Esophagus squamous epithelium (tissue), 5 donors: ENCODE data around the gene CAMK2D. TPM values are rescaled to one million over a fixed set of nuclear protein-coding genes. Genes with fewer than 3 reads are reported as not detected.

Source experiments
- DNase-seq: peaks from one replicate; lab custom pipeline; 2025; lab: John Stamatoyannopoulos, UW
- H3K27ac ChIP-seq, 4 donors: fragments of 200-600 bp; sonication (generic); one replicate each; pipeline ENCODE4 v1.5.1; 2016 to 2019; ENCODE audit warnings: mild to moderate bottlenecking in 1 of 4
- H3K27me3 ChIP-seq, 4 donors: fragments of 200-600 bp; sonication (generic); 1 replicate in 3 of 4; 2 replicates in 1 of 4; pipeline versions ENCODE4 v1.5.1 to v1.6.0; 2017 to 2021; ENCODE audit warnings: antibody characterized with exemption in 1 of 4
- H3K36me3 ChIP-seq, 3 donors: fragments of 200-600 bp; sonication (generic); one replicate each; pipeline ENCODE4 v1.5.1; 2016 to 2019
- H3K4me1 ChIP-seq, 3 donors: fragments of 200-600 bp; sonication (generic); one replicate each; pipeline ENCODE4 v1.5.1; 2017 to 2019
- H3K4me3 ChIP-seq, 4 donors: fragments of 200-600 bp; sonication (generic); 1 replicate in 3 of 4; 2 replicates in 1 of 4; pipeline ENCODE4 v1.5.1; 2016 to 2019; ENCODE audit warnings: mild to moderate bottlenecking in 2 of 4, moderate library complexity in 1 of 4
- H3K9me3 ChIP-seq, 3 donors: fragments of 200-600 bp; sonication (generic); one replicate each; pipeline ENCODE4 v1.5.1; 2016 to 2019
- POLR2A ChIP-seq, 4 donors: fragments of 450-650 bp; IDR thresholded peaks; one replicate each; pipeline ENCODE4 v1.6.1; 2017; ENCODE audit warnings: antibody characterized with exemption in 4 of 4, mild to moderate bottlenecking in 4 of 4, moderate library complexity in 3 of 4
- WGBS, 2 donors: methylation state at CpG; one replicate each; pipeline ENCODE4 v1.1.5; 2018; 5-methylcytosine and 5-hydroxymethylcytosine counted together
- intact Hi-C: fragments of 100-400 bp; cut with DNase I; formaldehyde crosslinking; loops from one replicate; pipeline ENCODE4 v1.15.0; 2022
- total RNA-seq, 4 donors: library from RNA; depleted of rRNA; stranded (reverse); fragments of >200 nt; gene quantifications; one replicate each; pipeline ENCODE4 v1.1.0, GENCODE V29; 2016
- TF ChIP-seq, protein P1 (sequence below), 6 experiments: fragments of 450-650 bp in 4 of 6; fragments of 200-600 bp in 2 of 6; sonication (generic) in 2 of 6; IDR thresholded peaks; one replicate each; pipeline ENCODE4 v1.5.1; 2016 to 2019; ENCODE audit warnings: antibody characterized with exemption in 6 of 6, mild to moderate bottlenecking in 4 of 6, moderate library complexity in 4 of 6
- donor health status: DM: yes; HTN: yes; CAD: no.

Gene CAMK2D
- total RNA-seq, 4 donors from 2014 or later = 30.7 to 47.7 (median 38.2) TPM

DNA sequence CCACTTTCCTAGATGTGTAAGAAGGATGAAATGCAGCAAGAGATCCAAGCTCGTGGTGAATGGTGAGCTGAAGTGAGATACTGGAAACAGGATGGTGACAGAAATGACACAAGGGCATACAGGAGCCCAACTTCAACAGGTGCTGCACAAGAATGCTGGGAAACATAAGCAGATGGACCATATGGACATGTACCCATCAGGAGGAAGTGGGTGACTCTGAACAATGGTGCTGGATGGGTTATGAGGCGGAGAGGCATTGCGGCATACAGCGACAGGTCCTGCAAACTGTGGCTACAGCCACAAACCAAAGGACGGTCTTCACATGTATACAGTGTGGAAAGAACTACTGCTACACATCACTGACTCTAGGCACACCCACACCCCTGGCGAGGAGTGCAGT is 265.7 kb downstream of the CAMK2D start:
- 94 to 98% methylated on average over 6 of the region's 6 CpGs for WGBS, 2 donors
- Histone ChIP-seq H3K36me3 (peaks cover 0 to 52% (median 4%) of the 10 kb centered on the region in 3 donors), H3K4me3 (no peak overlapping the region), H3K27me3 (no peaks in the 10 kb centered on the region), H3K4me1 (no peaks in the 10 kb centered on the region), H3K27ac (no peak overlapping the region), H3K9me3 (no peaks in the 10 kb centered on the region)
- intact Hi-C loops = no loop called here
- TF ChIP-seq POLR2A (IDR thresholded peaks at IDR 0.05) = no peak
- TF ChIP-seq, protein P1, sequence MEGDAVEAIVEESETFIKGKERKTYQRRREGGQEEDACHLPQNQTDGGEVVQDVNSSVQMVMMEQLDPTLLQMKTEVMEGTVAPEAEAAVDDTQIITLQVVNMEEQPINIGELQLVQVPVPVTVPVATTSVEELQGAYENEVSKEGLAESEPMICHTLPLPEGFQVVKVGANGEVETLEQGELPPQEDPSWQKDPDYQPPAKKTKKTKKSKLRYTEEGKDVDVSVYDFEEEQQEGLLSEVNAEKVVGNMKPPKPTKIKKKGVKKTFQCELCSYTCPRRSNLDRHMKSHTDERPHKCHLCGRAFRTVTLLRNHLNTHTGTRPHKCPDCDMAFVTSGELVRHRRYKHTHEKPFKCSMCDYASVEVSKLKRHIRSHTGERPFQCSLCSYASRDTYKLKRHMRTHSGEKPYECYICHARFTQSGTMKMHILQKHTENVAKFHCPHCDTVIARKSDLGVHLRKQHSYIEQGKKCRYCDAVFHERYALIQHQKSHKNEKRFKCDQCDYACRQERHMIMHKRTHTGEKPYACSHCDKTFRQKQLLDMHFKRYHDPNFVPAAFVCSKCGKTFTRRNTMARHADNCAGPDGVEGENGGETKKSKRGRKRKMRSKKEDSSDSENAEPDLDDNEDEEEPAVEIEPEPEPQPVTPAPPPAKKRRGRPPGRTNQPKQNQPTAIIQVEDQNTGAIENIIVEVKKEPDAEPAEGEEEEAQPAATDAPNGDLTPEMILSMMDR (IDR thresholded peaks at IDR 0.05) = no peak
- no peak for DNase-seq

DNA sequence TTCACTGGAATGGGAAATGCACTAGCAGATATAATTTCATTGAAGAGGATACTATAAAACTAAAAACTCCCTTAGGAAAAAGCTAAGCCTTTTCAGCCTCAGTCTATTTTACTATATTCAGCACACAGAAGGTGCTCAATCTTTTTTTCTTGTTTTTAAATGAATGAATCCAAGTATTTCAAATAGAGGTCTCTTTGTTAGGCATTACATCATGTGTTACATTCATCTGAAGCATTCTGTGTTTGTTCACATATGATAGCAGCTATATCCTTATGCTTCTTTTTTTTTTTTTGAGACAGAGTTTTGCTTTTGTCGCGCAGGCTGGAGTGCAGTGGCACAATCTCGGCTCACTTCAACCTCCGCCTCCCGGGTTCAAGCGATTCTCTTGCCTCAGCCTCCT is 278.4 kb downstream of the CAMK2D start:
- no peaks in the 10 kb centered on the region for H3K4me1 ChIP-seq
- intact Hi-C loops = no loop called here
- no peak overlapping the region for H3K27ac ChIP-seq
- peaks cover 0 to 1% (median 0%) of the 10 kb centered on the region in 3 donors for H3K9me3 ChIP-seq
- 97 to 98% methylated on average over 6 of the region's 6 CpGs for WGBS, 2 donors
- no peaks in the 10 kb centered on the region for H3K27me3 ChIP-seq
- no peak overlapping the region for H3K4me3 ChIP-seq
- no peak for DNase-seq
- TF ChIP-seq POLR2A (IDR thresholded peaks at IDR 0.05) = no peak
- TF ChIP-seq, protein P1 (IDR thresholded peaks at IDR 0.05) = no peak
- peaks cover 0 to 28% (median 0%) of the 10 kb centered on the region in 3 donors for H3K36me3 ChIP-seq

DNA sequence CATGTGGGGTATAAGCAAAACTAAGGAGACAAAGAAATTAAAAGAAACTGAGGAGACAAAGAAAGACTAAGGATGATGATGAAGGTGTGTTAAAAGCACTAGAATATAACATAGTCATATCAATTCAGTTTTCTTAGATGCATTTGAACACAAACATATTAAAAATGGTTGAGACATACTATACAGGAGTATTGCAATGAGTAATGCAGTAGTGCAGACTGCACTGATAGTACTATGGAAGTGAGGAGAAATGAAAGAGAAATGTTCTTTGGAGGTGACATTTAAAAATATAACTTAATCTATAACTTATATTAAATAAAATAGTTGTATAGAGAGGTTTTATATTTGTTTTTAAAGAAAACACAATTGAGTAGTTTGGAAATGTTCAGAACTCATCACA is 279.2 kb downstream of the CAMK2D start:
- no peaks in the 10 kb centered on the region for H3K4me1 ChIP-seq
- no peak for DNase-seq
- TF ChIP-seq, protein P1 (IDR thresholded peaks at IDR 0.05) = no peak
- no peak for TF ChIP-seq POLR2A (IDR thresholded peaks at IDR 0.05)
- intact Hi-C loops = no loop called here
- H3K36me3 ChIP-seq = peaks cover 0 to 36% (median 0%) of the 10 kb centered on the region in 3 donors
- H3K27ac ChIP-seq = no peak overlapping the region
- H3K27me3 ChIP-seq = no peaks in the 10 kb centered on the region
- peaks cover 0 to 9% (median under 1%) of the 10 kb centered on the region in 3 donors for H3K9me3 ChIP-seq
- no peak overlapping the region for H3K4me3 ChIP-seq

DNA sequence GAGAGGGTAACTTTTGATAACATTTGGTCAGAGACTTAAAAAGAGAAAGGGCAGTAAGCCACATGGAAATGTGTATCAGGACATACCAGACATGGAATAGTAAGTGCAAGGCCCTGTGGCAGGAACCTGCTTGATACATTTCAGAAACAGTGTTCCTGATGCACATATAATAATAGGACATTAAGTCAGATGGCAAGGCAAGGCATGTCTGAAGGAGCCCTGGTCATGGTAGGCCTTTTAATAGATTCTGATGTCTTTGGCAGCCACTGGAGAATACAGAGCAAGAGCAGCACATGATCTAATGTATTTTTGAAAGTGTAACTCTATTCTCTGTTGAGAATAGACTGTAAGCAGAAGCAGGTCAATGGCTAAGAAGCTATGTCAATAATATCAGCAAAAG is 279.7 kb downstream of the CAMK2D start:
- Histone ChIP-seq H3K27ac (no peak overlapping the region), H3K4me1 (no peaks in the 10 kb centered on the region), H3K4me3 (no peak overlapping the region), H3K9me3 (peaks cover 0 to 14% (median 5%) of the 10 kb centered on the region in 3 donors), H3K36me3 (peaks cover 0 to 41% (median 0%) of the 10 kb centered on the region in 3 donors), H3K27me3 (no peaks in the 10 kb centered on the region)
- intact Hi-C loops = no loop called here
- no peak for TF ChIP-seq POLR2A (IDR thresholded peaks at IDR 0.05)
- TF ChIP-seq, protein P1 (IDR thresholded peaks at IDR 0.05) = no peak
- no peak for DNase-seq

DNA sequence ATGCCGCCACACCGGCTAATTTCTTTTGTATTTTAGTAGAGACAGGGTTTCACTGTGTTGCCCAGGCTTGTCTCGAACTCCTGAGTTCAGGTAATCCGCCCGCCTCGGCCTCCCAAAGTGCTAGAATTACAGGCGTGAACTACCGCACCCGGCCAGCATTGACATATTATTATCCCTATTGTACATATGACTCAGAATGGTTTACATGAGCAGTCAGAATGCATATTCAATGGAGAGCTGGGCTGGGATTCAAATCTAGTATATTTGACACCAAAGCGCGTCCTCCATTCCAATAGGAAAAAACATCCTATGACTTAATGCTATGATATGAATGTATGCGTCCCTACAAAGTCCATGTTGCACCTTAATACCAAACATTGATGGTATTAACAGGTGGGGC is 281.4 kb downstream of the CAMK2D start:
- TF ChIP-seq, protein P1 (IDR thresholded peaks at IDR 0.05) = no peak
- TF ChIP-seq POLR2A (IDR thresholded peaks at IDR 0.05) = no peak
- peaks cover 0 to 20% (median 6%) of the 10 kb centered on the region in 3 donors for H3K9me3 ChIP-seq
- 73 to 91% methylated on average over 7 to 8 of the region's 12 CpGs for WGBS, 2 donors
- H3K4me3 ChIP-seq = no peak overlapping the region
- H3K27me3 ChIP-seq = no peaks in the 10 kb centered on the region
- no peaks in the 10 kb centered on the region for H3K4me1 ChIP-seq
- intact Hi-C loops = no loop called here
- peaks cover 0 to 37% (median 0%) of the 10 kb centered on the region in 3 donors for H3K36me3 ChIP-seq
- H3K27ac ChIP-seq = no peak overlapping the region
- DNase-seq = no peak
